NCI-H2196 (cell line): Measurements from ENCODE around the gene ST6GAL1.
A peak's percentile ranks its signal among the peaks of the same experiment; 100 is the strongest.
"Not testable (repeated sequence)": the region's sequence is repeated elsewhere in the genome, so short reads cannot be mapped to it uniquely, and the experiment has no call there.

Experiments used
- DNase-seq: peaks from one replicate; lab custom pipeline; 2025; ENCODE audit not compliant: unreplicated experiment; lab: John Stamatoyannopoulos, UW

The ST6GAL1 gene

DNA sequence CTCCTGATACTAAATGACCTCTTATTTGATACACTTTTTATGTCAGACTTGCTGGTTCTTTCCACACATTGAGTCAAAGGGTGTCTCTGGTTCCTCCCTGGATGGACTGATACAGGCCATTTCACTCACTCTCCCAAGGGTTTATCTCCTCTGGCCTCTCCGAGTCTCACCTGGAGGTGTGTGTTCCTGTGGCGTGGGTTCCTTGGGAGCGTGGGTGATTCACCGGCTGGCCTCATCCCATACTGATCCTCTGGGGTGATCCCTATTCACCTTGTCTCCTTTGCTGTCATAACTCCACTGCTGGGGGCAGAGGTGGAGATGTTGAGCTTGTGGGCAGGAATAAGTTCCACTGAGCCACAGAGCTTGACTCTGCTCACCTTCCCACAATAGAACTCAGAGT is 61.1 kb downstream of the ST6GAL1 start:
- DNase-seq: no peak

DNA sequence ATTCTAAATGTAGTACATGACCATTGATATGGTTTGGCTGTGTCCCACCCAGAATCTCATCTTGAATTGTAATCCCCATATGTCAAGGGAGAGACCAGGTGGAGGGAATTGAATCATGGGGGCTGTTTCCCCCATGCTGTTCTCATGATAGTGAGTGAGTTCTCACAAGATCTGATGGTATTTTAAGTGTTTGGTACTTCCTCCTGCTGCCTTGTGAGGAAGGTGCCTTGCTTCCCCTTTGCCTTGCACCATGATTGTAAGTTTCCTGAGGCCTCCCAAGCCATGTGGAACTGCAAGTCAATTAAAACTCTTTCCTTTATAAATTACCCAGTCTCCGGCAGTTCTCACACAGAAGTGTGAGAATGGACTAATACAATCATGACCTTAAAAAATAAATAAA is 61.8 kb downstream of the ST6GAL1 start:
- DNase-seq: not testable (repeated sequence)

DNA sequence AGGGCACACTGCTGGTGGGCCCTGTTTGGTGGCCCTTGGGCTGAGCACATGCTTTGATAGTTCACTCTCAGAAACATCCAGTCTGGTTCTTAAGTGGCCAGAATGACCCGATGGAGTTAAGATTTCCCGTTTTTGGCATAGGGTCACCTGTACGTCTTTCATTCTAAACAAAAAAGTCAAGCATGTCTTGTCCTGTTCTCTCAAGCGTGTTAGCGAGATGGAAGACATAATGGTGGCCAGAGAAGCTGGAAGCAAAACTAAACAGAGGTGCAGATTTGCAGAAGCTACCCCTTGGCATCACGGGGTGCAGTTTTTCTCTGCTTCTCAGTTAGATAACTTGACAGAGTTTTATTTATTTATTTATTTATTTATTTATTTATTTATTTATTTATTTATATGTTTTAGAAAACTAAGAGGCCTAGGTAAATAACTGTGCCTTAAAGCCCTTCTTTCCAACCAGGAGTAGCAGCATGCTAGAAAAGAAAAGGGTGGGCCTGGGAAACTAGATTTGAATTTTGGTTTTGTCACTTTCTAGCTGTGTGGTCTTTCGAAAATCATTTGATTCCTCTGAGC is 63.0 kb downstream of the ST6GAL1 start:
- DNase-seq: no peak

DNA sequence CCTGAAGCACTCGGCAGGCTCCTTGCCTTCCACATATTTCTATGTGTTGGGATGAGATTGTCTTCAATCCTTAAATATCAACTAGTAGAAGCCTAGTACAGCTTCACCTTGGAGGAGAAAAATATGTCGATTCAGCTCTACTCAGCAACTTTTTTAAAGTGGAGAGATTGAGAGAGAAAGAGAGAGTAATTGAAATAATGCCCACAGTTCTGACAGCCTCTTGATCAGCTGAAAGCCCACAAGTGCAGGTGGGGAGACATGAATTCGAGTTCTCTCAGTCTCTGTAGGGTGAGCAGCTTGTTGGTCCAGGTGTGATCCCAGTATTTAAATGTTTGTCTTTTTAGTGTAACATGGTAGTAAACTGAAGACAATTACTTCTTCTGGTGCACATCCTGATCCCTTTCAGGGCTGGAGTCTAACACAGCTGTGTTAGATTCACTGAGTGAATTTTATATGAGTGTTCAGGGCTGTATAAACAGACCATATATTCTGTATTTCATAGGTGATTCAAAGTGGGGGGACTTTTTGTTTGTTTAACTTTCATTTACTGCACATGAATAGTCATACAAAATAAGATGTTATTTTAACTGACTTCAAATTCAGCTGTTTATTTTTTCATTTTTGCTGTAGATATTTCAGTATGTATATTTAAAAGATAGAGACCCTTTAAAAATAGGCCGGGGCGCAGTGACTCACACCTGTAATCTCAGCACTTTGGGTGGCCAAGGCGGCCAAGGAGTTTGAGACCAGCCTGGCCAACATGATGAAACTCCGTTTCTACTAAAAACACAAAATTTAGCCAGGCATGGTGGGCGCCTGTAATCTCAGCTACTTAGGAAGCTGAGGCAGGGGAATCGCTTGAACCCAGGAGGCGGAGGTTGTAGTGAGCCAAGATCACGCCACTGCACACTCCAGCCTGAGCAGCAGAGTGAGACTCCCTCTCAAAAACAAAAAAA is 64.0 kb downstream of the ST6GAL1 start:
- no peak for DNase-seq

DNA sequence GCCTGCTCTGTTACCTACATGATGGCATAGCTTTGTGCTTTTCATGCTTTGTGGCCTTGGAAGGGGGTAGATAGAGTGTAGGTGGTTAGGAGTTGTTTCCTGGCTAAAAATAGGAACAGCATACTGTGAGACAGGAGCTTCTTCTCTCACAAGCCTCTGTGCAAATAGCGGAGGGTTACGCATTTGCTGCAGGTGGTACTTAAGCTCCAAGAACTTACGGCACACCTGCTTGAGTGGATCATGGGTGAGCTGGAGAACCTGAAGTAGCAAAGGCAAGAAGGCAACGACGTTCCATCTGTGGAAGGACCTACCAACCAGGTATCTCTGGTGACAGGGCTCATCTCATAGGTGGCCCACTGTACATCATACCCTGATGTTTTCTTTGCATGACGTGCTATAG is 66.0 kb downstream of the ST6GAL1 start:
- DNase-seq: peak; percentile 73

DNA sequence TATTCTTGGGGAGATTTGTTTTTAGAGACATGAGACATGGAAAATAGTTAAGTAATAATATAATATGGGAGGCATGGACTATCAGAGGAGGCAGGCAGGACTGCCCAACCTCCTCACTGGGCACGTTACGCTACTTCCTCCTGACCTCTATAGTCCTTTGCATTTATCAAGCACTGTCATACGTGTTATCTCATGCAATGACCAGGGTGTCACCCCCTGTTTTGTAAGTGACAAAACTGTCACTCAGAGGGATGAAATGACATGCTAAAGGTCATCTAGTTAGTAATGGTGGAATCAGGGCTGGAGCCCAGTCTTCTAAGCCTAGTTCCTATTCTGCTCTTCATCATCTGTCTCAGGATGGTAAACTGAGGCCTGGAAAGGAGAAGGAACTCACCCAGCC is 66.7 kb downstream of the ST6GAL1 start:
- no peak for DNase-seq

DNA sequence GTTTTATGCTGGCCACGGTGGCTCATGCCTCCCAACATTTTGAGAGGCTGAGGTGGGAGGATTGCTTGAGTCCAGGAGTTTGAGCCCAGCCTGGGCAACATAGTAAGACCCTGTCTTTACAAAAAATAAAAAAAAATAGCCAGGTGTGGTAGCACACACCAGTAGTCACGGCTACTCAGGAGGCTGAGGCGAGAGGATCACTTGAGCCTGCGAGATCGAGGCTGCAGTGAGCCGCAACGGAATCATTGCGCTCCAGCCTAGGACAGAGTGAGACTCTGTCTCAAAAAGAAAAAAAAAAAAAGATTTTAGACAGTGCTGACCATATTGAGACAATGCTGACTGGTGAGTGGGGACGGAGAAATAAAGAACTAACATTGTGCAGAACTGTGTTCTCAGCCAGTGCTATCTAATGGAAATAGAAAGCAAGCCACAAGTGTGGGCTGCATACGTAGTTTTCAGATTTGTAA is 67.2 kb downstream of the ST6GAL1 start:
- DNase-seq: no peak

DNA sequence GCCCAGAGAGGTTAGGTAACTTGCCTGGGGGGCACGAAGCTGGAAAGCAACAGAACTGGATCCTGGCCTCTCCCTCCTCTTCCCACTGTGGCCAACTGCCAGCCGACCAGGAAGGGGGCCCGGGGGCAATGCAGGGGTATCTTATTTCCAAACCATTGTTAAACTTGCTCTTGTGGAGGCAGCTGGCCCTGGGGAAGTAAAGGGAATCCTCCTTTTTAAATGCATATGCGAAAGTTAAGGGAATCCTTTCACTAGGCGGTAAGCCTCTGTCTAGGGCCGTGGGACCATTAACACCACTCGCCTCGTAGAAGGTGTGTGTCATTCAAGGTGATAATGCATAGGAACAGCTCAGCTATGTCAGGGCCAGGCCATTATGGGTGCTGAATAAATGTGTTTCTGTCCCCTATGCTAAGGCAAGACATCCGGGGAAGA is 68.6 kb downstream of the ST6GAL1 start:
- DNase-seq: peak; percentile 41

DNA sequence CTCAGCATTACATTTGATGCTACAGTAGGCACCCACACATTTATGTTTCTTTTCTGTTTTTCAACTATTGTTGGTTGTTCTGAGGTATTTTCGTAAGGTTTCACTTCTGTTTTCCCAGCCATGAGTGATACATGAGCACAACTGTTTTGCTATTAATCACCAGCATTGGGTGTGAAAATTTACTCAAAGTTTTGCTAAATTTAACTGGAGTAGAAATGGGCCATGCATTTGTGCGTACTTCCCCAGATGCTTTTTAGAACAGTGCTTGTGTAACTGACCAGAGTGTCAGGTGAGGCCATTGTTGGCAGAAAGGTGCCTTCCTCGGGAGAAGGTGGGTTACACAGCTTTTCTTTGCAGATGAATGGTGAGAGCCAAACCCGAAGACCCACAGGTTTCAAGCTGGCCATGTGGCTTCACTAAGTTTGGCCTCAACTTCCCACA is 70.4 kb downstream of the ST6GAL1 start:
- DNase-seq: no peak

DNA sequence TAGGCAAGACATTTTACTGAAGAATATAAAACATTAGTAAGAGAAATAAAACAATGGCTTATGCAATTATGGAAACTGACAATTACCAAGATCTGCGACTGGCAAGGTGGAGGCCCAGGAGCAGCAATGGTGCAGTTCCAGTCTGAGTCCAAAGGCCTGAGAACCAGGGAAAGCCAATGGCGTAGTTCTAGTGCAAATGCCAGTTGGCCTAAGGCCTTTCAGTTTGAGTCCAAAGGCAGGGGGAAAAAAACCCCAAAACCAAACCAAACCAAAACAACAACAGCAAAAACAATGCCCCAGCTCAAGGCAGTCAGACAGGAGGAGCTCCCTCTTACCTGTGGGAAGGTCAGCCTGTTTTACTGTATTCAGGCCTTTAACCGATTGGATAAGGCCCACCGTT is 72.6 kb downstream of the ST6GAL1 start:
- DNase-seq: no peak

DNA sequence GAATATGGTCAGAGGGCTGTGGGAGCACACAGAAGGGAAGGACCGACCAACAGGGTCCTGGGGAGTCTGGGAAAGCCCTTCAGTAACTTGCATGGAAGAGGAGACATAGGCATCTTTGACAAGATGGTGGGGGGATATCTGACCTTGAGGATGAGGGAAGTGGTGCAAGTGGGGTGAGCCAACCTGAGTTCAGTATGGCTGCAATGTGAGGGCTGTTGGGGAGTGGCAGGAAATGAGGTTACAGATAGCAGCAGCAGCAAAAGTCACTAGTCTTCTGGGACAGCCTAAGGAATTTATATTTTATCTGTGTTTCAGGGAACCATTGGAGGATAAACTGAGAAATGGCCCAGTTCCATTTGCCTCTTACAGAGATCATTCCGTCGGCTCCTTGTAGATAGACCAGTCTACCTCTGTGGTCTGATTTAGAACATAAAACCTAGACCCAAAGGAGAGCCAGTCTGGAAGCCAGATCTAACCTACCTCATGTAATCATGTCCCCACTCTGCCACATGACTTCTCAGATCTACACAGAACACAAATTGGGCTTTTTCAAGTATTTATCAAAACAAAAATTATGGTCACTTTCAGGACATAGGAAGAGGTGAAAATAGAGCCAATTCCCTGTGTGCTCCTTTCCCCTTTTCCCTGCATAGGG is 75.6 kb downstream of the ST6GAL1 start:
- DNase-seq: no peak

DNA sequence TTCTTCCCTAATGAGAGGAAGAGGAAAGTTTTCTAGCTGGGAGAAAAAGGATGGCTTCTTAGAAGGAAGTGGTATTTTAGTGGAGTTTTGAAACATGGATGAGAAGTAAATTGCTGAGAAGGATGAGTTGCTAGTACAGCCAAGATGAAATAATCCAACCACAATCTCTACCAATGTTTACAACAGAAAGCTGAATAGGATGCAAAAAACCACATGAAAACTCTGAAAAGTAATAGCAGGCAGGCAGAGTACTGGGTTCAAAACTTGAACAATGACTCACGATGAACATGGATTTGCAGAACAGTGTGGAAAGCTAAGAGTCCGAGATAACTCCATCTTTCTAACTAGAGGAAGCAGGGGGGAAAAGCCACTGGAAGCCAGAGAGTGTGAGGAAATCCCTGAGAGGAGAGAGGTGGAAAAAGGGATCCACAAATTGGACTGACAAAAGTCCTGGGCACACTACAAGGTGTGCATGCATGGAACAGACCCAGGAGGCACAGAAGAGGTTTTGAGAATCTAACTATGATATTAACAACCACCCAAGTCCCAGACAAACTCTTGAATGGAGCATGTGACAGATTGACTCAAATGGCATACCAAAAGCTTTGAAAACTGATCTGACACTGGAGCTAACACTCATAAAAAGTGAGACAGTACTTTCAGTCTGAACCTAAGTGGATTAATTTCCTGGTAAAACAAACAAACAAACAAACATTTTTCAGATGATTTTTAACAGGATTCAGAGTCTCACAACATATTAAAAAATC is 76.7 kb downstream of the ST6GAL1 start:
- no peak for DNase-seq

DNA sequence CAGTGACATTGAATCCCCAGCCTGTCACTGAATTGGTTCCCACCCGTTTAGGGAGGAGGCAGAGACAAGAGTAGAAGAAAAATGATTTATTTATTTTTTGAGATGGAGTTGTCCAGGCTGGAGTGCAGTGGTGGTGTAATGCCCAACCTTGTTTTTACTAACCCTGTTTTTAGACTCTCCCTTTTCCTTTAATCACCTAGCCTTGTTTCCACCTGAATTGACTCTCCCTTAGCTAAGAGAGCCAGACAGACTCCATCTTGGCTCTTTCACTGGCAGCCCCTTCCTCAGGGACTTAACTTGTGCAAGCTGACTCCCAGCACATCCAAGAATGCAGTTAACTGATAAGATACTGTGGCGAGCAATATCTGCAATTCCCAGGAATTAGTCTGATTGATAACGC is 80.1 kb downstream of the ST6GAL1 start:
- DNase-seq: not testable (repeated sequence)

DNA sequence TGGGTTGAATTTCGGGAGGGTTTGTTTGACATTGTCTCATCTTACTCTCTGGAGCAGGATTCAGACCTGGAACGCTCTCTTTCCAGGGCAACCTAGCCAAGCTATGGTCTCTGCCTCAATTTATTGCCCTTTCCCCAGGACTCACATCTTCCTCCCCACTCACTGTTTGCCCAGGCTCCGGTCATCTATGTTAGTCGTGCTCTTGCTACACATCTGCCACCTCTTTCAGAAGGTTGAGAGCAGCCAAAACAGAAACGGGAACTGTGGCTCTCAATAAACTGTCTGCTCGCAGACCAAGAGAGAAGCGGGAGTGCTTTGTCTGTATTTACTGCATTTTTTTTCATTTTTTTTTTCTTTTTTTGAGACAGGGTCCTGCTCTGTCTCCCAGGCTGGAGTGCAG is 81.6 kb downstream of the ST6GAL1 start:
- DNase-seq: peak; percentile 54

DNA sequence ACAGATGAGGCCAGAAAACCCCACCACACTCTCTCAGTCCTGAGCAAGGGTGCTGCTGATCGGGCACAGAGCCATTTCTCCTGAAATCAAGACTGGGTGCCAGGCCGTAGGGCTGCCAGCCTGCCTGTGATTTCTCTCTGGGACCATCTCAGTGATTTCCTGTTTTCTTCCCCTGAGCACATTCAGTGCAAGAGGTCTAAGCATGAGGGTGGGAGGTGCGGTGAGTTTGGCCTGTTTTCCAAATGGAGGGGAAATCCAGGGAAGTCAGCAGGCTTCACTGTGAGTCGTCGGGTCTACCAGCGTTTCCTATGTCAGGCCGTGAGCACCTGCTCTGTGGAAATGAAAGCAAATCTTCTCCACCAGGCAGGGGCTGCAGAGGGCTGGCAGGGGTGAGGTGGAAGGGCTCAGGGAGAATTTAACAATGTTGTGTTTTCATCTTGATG is 82.3 kb downstream of the ST6GAL1 start:
- DNase-seq: peak; percentile 52

DNA sequence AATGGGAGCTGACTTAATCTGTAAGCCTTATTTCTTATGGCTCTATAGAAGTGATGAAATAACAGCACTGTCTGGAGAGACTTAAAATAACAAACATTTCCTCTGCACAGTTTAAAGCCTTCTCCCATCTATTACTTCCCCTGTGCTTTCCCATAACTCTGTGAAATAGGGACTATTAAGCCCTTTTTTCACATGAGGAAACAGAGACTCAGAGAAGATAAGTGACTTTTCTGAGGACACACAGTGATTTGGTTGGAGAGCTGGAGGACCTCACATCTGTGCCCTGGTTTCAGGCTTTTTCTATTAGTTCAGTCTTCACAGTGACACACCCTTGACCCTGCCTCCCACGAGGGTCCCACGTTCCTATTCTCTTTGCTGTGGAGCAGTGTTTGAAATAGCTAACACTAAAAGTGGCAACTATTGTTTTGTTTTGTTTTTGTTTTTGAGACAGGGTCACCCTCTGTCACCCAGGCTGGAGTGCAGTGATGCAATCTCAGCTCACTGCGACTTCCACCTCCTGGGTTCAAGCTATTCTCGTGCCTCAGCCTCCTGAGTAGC is 82.9 kb downstream of the ST6GAL1 start:
- no peak for DNase-seq

DNA sequence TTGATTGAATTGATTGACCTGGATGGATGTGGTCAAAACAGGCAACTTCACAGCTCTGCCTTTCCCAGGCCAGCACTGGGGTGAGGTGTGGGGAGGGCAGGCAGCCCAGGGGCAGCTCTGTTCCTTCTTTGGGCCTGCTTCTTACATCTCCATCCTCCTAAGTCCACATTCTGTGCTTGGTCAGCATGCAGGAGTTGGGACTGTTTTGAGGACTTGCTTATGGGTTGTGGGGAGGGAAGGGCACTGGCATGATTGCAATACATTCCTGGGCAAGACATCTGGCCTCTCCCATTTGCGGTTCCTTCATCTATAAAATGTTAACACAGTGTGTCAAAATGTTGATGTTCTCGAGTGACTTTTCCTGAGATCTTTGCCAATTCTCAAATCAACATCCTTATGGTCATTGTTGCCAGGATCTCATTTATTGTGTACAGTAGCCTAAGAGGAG is 84.1 kb downstream of the ST6GAL1 start:
- no peak for DNase-seq

DNA sequence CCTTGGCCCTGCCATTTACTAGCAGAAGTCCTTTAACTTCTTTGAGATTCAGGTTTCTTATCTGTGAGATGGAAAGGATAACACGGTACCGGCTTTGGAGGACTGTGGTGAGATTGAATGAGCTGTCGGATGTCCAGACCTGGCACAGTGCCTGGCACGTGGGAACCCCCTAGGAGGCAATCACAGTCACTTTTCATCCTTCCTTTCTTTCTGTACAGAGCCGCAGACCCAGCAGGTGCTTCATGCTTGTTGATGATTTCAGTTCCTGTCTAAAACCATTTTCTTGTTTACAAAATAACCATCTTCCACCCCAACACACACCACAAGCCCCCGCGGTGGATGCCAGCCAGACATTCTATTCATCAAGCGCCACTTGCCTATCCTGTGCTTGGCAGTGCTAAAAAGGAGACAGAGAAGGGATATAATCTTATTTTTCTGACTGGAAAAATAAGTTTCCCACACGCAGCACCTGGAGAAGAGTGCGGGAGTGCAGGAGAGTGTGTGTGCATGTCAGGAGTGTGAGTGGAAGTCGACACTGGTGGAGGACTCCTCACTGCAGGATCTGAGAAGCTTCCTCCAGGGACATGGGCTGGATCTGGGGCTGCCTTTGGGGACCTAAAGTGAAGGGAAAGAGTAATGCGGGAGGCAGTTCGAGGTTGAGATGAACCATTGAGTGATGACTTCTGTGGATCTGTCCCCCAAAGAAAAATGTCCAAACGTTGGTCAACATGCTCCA is 85.7 kb downstream of the ST6GAL1 start:
- peak; percentile 92 for DNase-seq

DNA sequence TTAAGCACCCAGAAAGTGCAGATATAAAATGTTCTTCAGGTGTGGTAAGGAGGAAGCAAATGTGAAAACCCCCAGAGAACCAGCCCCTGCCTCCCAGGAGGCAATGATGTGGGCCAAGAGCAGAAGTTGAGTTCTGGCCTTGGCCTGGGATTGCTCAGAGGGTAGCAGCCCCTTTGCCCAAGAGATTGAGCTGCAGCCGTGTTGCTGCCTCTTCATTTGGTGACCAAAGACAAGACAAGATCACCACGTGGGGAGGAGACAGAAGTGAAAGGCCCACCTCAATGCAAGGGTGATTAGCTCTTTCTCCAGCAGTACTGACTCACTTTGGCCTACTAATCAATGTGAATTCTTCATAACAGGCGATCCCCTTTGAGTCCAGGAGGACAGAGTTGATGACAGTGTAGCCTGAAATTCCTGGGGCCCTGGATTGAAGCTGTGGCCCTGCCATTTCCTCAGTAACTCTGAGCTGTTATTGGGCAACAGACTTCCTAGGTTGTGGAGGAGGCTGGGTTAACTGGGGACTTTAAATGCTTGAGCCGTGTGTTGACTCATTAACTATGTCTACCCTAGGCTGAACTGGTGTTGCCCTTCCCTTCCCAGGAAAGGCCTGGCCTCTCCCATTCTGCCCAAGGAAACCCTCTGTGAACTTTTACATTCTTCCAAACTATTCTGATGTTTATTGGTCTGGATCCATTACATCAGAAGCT is 86.5 kb downstream of the ST6GAL1 start:
- no peak for DNase-seq
